GM19468 (cell line): Measurements from ENCODE around the gene EPS15.
"Not testable (repeated sequence)": the region's sequence is repeated elsewhere in the genome, so short reads cannot be mapped to it uniquely, and the experiment has no call there.

Experiments used
- ATAC-seq: cut with Tn5 transposase; IDR thresholded peaks from one replicate; pipeline ENCODE4 v1.9.1; 2021; ENCODE audit warnings: mild to moderate bottlenecking, moderate library complexity, moderate number of reproducible peaks; ENCODE audit not compliant: unreplicated experiment; ENCODE audit errors: extremely low read depth

Gene EPS15

GRCh38 chr1:51435878-51436277, 83.2 kb downstream of the EPS15 start:
- no peak for ATAC-seq

GRCh38 chr1:51433972-51434510, 85.0 kb downstream of the EPS15 start:
- ATAC-seq, result no peak

GRCh38 chr1:51433269-51433971, 85.6 kb downstream of the EPS15 start:
- ATAC-seq, result no peak

- no peak for ATAC-seq
Measured at GRCh38 chr1:51432146-51432545, 86.9 kb downstream of the EPS15 start.

GRCh38 chr1:51427438-51427837, 91.6 kb downstream of the EPS15 start:
- ATAC-seq, result no peak

- no peak for ATAC-seq
Measured at GRCh38 chr1:51425955-51426354, 93.1 kb downstream of the EPS15 start.

- ATAC-seq, result no peak
Measured at GRCh38 chr1:51425273-51425672, 93.8 kb downstream of the EPS15 start.

- ATAC-seq, result no peak
Measured at GRCh38 chr1:51423073-51423821, 95.8 kb downstream of the EPS15 start.

GRCh38 chr1:51422367-51423072, 96.5 kb downstream of the EPS15 start:
- ATAC-seq, result no peak

GRCh38 chr1:51421964-51422363, 97.1 kb downstream of the EPS15 start:
- ATAC-seq, result no peak

- no peak for ATAC-seq
Measured at GRCh38 chr1:51420867-51421627, 98.0 kb downstream of the EPS15 start.

GRCh38 chr1:51418384-51418959, 100.6 kb downstream of the EPS15 start:
- no peak for ATAC-seq

- no peak for ATAC-seq
Measured at GRCh38 chr1:51417496-51418383, 101.3 kb downstream of the EPS15 start.

- no peak for ATAC-seq
Measured at GRCh38 chr1:51416910-51417309, 102.2 kb downstream of the EPS15 start.

- ATAC-seq, result no peak
Measured at GRCh38 chr1:51415963-51416362, 103.1 kb downstream of the EPS15 start.

GRCh38 chr1:51414811-51415210, 104.3 kb downstream of the EPS15 start:
- ATAC-seq, result no peak

GRCh38 chr1:51411820-51412219, 107.2 kb downstream of the EPS15 start:
- not testable (repeated sequence) for ATAC-seq

GRCh38 chr1:51410568-51411460, 108.3 kb downstream of the EPS15 start:
- no peak for ATAC-seq
